PC-9 (cell line): ENCODE results near the gene ADIPOR2.

Source experiments
- EZH2 ChIP-seq: fragments of 200-600 bp; sonication (generic); IDR thresholded peaks from 2 replicates; pipeline ENCODE4 v1.8.0; 2017; ENCODE audit warnings: antibody characterized with exemption, low read depth
- TF ChIP-seq, protein P1 (sequence below): fragments of 200-600 bp; sonication (generic); conservative IDR thresholded peaks from 2 replicates; pipeline ENCODE4 v1.6.1; 2017; ENCODE audit warnings: mixed run types, antibody characterized with exemption, mild to moderate bottlenecking, moderate library complexity

DNA sequence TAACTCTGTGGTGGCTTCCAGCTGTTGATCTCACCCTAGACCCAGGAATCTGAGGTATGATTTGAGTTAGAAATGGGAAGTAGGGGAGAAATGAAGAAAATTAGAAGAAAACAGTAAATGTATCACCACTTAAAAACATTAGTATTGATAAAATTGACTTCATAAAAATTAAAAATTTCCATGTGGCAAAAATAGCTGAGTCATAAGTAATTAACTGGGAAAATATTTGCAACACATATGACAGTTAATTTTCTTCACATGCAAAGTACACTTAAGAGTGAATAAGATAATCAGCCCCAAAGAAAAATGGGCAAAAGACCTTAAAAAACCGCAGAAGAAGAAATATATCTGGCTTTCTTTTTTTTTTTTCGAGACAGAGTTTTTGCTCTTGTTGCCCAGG is 25.5 kb upstream of the ADIPOR2 start:
- TF ChIP-seq, protein P1, sequence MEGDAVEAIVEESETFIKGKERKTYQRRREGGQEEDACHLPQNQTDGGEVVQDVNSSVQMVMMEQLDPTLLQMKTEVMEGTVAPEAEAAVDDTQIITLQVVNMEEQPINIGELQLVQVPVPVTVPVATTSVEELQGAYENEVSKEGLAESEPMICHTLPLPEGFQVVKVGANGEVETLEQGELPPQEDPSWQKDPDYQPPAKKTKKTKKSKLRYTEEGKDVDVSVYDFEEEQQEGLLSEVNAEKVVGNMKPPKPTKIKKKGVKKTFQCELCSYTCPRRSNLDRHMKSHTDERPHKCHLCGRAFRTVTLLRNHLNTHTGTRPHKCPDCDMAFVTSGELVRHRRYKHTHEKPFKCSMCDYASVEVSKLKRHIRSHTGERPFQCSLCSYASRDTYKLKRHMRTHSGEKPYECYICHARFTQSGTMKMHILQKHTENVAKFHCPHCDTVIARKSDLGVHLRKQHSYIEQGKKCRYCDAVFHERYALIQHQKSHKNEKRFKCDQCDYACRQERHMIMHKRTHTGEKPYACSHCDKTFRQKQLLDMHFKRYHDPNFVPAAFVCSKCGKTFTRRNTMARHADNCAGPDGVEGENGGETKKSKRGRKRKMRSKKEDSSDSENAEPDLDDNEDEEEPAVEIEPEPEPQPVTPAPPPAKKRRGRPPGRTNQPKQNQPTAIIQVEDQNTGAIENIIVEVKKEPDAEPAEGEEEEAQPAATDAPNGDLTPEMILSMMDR = no peak
- TF ChIP-seq EZH2 = no peak
